VCaP (cell line): ENCODE results near the gene LRRC41.
A peak's percentile ranks its signal among the peaks of the same experiment; 100 is the strongest.
"Not testable (repeated sequence)": the region's sequence is repeated elsewhere in the genome, so short reads cannot be mapped to it uniquely, and the experiment has no call there.

ENCODE experiments used
- H3K27ac ChIP-seq: fragments of 450-650 bp; 2 replicates; pipeline ENCODE4 v1.5.1; 2017
- CTCF ChIP-seq: fragments of 450-650 bp; conservative IDR thresholded peaks from 2 replicates; pipeline ENCODE4 v1.5.1; 2017; ENCODE audit warnings: mild to moderate bottlenecking, moderate library complexity

The LRRC41 gene

GRCh38 chr1:46333300-46334029 is 30.0 kb upstream of the LRRC41 start:
- TF ChIP-seq CTCF = peak; percentile 73
- no peak overlapping the region for H3K27ac ChIP-seq

- H3K27ac ChIP-seq = not testable (repeated sequence)
These were observed 28.5 kb upstream of the LRRC41 start for GRCh38 chr1:46331786-46332540.

- not testable (repeated sequence) for H3K27ac ChIP-seq
These were observed 27.0 kb upstream of the LRRC41 start for GRCh38 chr1:46330381-46330780.

GRCh38 chr1:46329807-46330206 is 26.4 kb upstream of the LRRC41 start:
- not testable (repeated sequence) for H3K27ac ChIP-seq

GRCh38 chr1:46328182-46328581 is 24.8 kb upstream of the LRRC41 start:
- not testable (repeated sequence) for H3K27ac ChIP-seq

GRCh38 chr1:46325285-46326076 is 22.1 kb upstream of the LRRC41 start:
- not testable (repeated sequence) for H3K27ac ChIP-seq

GRCh38 chr1:46322191-46322590 is 18.8 kb upstream of the LRRC41 start:
- H3K27ac ChIP-seq = not testable (repeated sequence)

- not testable (repeated sequence) for H3K27ac ChIP-seq
These were observed 16.8 kb upstream of the LRRC41 start for GRCh38 chr1:46319960-46320914.

- H3K27ac ChIP-seq = not testable (repeated sequence)
These were observed 15.9 kb upstream of the LRRC41 start for GRCh38 chr1:46319301-46319700.

- no peak for TF ChIP-seq CTCF
- H3K27ac ChIP-seq = no peak overlapping the region
These were observed 13.9 kb upstream of the LRRC41 start for GRCh38 chr1:46317323-46317722.

GRCh38 chr1:46315669-46316403 is 12.4 kb upstream of the LRRC41 start:
- no peak for TF ChIP-seq CTCF

More at GRCh38 chr1:46315669-46316403, 12.4 kb upstream of the LRRC41 start:
- no peak overlapping the region for H3K27ac ChIP-seq
